Kidney (tissue), 14 donors: ENCODE results near the gene ZNF705A. TPM values are rescaled to one million over a fixed set of nuclear protein-coding genes. Genes with fewer than 3 reads are reported as not detected.
"Not testable (repeated sequence)": the region's sequence is repeated elsewhere in the genome, so short reads cannot be mapped to it uniquely, and the experiment has no call there.

Source experiments
- DNase-seq, 5 donors: peaks; one replicate each; pipeline ENCODE4 v3.0.0-alpha.2; 2013 to 2020
- FAIRE-seq: peaks from 2 replicates; lab custom pipeline; 2012; peaks lifted over from hg19 to GRCh38; lab: Jason Lieb, UNC
- H3K27ac ChIP-seq, 2 donors: one replicate each; pipeline ENCODE4 v1.7.0; 2013; ENCODE audit warnings: low read depth in 2 of 2, low read length in 2 of 2, inconsistent platforms in 1 of 2
- H3K27me3 ChIP-seq: one replicate; pipeline ENCODE4 v1.7.1; 2013; ENCODE audit warnings: low read length, inconsistent platforms; ENCODE audit not compliant: control insufficient read depth, insufficient read depth
- H3K36me3 ChIP-seq, 3 donors: one replicate each; pipeline versions ENCODE4 v1.7.0 to v1.7.1; 2013; ENCODE audit warnings: low read length in 3 of 3, control low read depth in 1 of 3, inconsistent platforms in 1 of 3; ENCODE audit not compliant: insufficient read depth in 3 of 3, control insufficient read depth in 2 of 3
- H3K4me1 ChIP-seq, 3 donors: one replicate each; pipeline versions ENCODE4 v1.7.0 to v1.7.1; 2013; ENCODE audit warnings: low read length in 3 of 3, inconsistent platforms in 1 of 3, low read depth in 1 of 3; ENCODE audit not compliant: control insufficient read depth in 2 of 3, insufficient read depth in 2 of 3
- H3K4me3 ChIP-seq, 3 donors: one replicate each; pipeline versions ENCODE4 v1.7.0 to v1.8.1; 2013; ENCODE audit warnings: low read length in 3 of 3, control low read depth in 1 of 3, inconsistent platforms in 1 of 3
- H3K9ac ChIP-seq, 3 donors: one replicate each; pipeline versions ENCODE4 v1.7.0 to v1.7.1; 2013; ENCODE audit warnings: low read length in 3 of 3, control low read depth in 1 of 3, inconsistent platforms in 1 of 3
- H3K9me3 ChIP-seq, 3 donors: one replicate each; pipeline versions ENCODE4 v1.7.0 to v1.7.1; 2013; ENCODE audit warnings: low read length in 3 of 3, control low read depth in 1 of 3, inconsistent platforms in 1 of 3; ENCODE audit not compliant: control insufficient read depth in 2 of 3, insufficient read depth in 1 of 3
- CTCF ChIP-seq: IDR thresholded peaks from 3 replicates; pipeline ENCODE4 v1.5.1; 2012; ENCODE audit warnings: mild to moderate bottlenecking, moderate library complexity, borderline replicate concordance; ENCODE audit not compliant: insufficient read depth; ENCODE audit errors: extremely low read depth
- intact Hi-C: fragments of 100-400 bp; cut with DNase I; formaldehyde crosslinking; loops from one replicate; pipeline ENCODE4 v1.11.1; 2022
- polyA plus RNA-seq: library from polyadenylated mRNA; stranded (reverse); fragments of 350-450 nt; fragmentation: Illumina TruSeq; extraction: RNeasy Lipid Tissue Mini Kit (QIAGEN cat#74804); gene quantifications from one replicate; pipeline ENCODE4 v1.2.3, GENCODE V29; 2014; ENCODE audit warnings: low read depth, low replicate concordance; ENCODE audit not compliant: insufficient read depth
- total RNA-seq: library from RNA; stranded (reverse); fragmentation: NEBNext Ultra II Directional; extraction: Animal tissue kit (Norgen Biotek cat#: 25700); gene quantifications from one replicate; pipeline ENCODE4 v1.2.1, GENCODE V29; 2021
- donor health status: control.
- donor health status: control.
- donor health status: control.
- donor health status: control.
- donor health status: control.
- donor health status: DM: yes; HTN: yes; CAD: no.
- donor health status: Normal renal cell carcinoma (clear cell type).

ZNF705A gene
- total and polyA plus RNA-seq, 2 donors from 2014 or later = not detected

DNA sequence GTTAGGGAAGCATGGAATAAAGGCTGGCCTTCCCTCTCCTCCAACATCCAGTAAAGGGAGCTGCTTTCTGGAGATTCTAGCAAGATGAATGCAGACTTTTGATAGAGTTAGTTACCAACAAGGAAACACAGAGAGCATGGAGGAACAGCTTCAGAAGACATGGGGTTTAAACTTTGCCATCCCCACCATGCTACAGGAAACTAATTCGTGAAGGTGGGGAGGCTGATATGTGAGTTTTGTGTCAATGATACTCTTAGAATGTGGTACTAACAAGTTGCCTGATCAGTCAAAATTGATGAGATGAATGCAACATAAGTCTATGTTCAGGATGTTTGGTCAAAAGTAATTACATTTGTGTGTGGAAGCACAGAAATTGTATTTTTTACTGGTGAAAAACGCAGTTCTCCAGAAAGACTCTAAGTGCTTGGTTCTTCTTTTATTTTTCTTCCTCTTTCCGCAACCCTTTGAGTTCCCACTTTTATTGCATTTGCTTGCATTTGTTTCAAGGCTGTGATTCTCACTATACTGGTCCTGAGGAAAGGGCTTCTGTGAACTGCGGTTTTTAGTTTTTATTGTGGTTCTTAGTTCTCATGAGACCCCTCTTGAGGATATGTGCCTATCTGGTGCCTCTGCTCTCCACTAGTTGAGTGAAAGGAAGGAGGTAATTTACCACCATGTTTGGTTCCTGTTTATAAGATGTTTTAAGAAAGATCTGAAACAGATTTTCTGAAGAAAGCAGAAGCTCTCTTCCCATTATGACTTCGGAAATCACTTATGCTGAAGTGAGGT is 33.5 kb upstream of the ZNF705A start, which contains the start of gene CLEC4A:
Gene CLEC4A (plus strand): TSS at position 494 of the 789 bp plus-strand sequence. CDS start 262 bp downstream, at position 756.
- H3K36me3 ChIP-seq = no peaks in the 10 kb centered on the region
- no peak within 1 kb of the TSS for H3K9ac ChIP-seq
- DNase-seq (no peak), FAIRE-seq (no peak)
- TF ChIP-seq CTCF = no peak
- H3K9me3 ChIP-seq = no peaks in the 10 kb centered on the region
- no peaks in the 10 kb centered on the region for H3K27me3 ChIP-seq
- no peak within 1 kb of the TSS for H3K27ac ChIP-seq
- no peak within 1 kb of the TSS for H3K4me3 ChIP-seq
- H3K4me1 ChIP-seq = no peaks in the 10 kb centered on the region
- intact Hi-C loops = no loop called here

DNA sequence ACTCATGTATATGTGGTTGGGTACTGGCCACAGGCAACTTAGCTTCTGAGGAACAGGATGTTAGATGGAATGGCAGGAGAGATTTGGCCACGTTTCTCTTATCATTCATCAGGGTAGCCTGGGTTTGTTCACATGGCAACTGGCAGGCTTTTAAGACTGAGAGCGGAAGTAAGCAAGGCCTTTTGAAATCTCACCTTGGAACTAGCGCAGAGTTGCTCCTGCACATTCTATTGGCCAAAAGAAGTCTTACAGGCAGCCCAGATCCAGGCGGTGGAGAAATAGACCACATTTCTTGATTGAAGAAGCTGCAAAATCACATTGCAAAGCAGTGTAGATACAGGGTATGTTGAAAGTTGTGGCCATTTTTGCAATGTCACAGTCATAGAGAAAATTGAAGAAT is 29.7 kb upstream of the ZNF705A start:
- H3K4me1 ChIP-seq = no peaks in the 10 kb centered on the region
- no peak overlapping the region for H3K27ac ChIP-seq
- no peak for FAIRE-seq
- no peak overlapping the region for H3K4me3 ChIP-seq
- H3K36me3 ChIP-seq = no peaks in the 10 kb centered on the region
- no peak for TF ChIP-seq CTCF
- H3K27me3 ChIP-seq = no peaks in the 10 kb centered on the region
- no peak overlapping the region for H3K9ac ChIP-seq
- DNase-seq = no peak
- intact Hi-C loops = no loop called here
- no peaks in the 10 kb centered on the region for H3K9me3 ChIP-seq

DNA sequence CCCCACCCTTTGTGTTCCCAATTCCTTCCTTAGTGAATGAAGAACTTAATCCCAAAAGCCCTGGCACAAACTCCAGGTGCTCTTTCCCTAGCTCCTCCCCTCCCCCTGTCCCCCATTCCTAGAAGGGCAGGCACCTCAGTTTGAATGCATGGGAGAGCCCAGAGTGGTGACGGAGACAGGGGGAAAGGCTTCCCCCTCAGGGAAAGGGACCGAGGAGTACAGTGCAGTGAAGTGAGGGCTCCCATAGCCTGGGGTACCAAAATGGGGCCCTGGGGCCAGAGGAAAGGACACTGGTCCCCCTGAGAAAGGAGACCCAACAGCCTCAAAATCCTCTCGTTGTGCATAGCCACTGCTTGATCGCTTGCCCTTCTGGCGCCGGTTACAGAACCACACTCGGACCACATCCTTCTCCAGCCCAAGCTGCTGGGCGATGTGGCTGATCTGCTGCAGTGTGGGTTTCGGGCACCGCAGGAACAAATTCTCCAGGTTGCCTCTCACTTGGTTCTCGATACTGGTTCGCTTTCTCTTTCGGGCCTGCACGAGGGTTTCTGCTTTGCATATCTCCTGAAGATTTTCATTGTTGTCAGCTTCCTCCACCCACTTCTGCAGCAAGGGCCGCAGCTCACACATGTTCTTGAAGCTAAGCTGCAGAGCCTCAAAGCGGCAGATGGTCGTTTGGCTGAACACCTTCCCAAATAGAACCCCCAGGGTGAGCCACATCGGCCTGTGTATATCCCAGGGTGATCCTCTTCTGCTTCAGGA is 23.0 kb upstream of the ZNF705A start:
- H3K4me1 ChIP-seq, H3K36me3 ChIP-seq, DNase-seq, H3K27ac ChIP-seq, FAIRE-seq, intact Hi-C loops, H3K9me3 ChIP-seq, H3K9ac ChIP-seq, H3K27me3 ChIP-seq, H3K4me3 ChIP-seq: not testable (repeated sequence)

DNA sequence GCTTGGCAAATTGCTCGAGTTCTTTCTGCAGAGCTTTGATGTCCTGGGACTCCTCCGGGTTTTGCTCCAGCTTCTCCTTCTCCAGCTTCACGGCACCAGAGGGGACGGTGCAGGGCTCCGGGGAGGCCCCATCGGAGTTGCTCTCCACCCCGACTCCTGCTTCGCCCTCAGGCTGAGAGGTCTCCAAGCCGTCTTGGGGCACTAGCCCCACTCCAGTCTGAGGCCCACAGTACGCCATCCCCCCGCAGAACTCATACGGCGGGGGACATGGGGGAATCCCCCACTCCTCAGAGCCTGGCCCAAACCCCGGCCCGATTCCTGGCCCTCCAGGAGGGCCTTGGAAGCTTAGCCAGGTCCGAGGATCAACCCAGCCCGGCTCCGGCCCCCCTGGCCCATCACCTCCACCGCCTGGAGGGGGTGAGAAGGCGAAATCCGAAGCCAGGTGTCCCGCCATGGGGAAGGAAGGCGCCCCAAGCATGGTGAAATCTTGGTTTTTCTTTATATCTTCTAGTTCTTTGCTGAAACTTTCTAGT is 22.4 kb upstream of the ZNF705A start:
- H3K9me3 ChIP-seq, H3K27me3 ChIP-seq, H3K4me1 ChIP-seq, H3K4me3 ChIP-seq, DNase-seq, intact Hi-C loops, H3K36me3 ChIP-seq, H3K27ac ChIP-seq, H3K9ac ChIP-seq, FAIRE-seq: not testable (repeated sequence)

DNA sequence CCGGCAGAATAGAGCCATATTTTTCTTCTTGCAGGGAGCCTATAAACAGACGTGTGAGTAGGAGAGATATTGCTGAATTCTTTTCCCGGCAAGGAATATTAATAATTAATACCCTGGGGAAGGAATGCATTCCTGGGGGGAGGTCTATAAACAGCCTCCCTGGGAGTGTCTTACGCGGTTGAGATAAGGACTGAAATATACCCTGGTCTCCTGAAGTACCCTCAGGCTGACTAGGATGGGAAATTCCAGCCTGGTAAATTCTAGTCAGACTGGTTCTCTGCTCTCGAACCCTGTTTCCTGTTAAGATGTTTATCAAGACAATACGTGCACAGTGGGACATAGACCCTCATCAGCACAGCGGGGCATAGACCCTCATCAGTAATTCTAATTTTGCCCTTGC is 15.2 kb upstream of the ZNF705A start:
- H3K27me3 ChIP-seq, H3K9me3 ChIP-seq, H3K36me3 ChIP-seq, H3K4me1 ChIP-seq, intact Hi-C loops, DNase-seq, FAIRE-seq, H3K4me3 ChIP-seq, H3K9ac ChIP-seq, H3K27ac ChIP-seq: not testable (repeated sequence)
